WTC11 (cell line): ENCODE data around the gene ZSCAN5C. TPM values are rescaled to one million over a fixed set of nuclear protein-coding genes. Genes with fewer than 3 reads are reported as not detected.
A peak's percentile ranks its signal among the peaks of the same experiment; 100 is the strongest.

Experiments
- ARID4B ChIP-seq: sonication (generic); formaldehyde crosslinking; IDR thresholded peaks from 2 replicates; pipeline ENCODE4 v1.8.0; 2023; ENCODE audit warnings: missing genetic modification reagents, mild to moderate bottlenecking, borderline replicate concordance
- CREM ChIP-seq: sonication (generic); formaldehyde crosslinking; IDR thresholded peaks from 2 replicates; pipeline ENCODE4 v1.8.1; 2022; ENCODE audit warnings: mild to moderate bottlenecking, missing genetic modification reagents, moderate library complexity
- E2F1 ChIP-seq: sonication (generic); formaldehyde crosslinking; IDR thresholded peaks from 2 replicates; pipeline ENCODE4 v1.8.0; 2022; ENCODE audit warnings: mild to moderate bottlenecking, missing genetic modification reagents
- FOXK1 ChIP-seq: sonication (generic); formaldehyde crosslinking; IDR thresholded peaks from 2 replicates; pipeline ENCODE4 v1.8.0; 2022; ENCODE audit warnings: mild to moderate bottlenecking, moderate library complexity, missing genetic modification reagents
- HMGA2 ChIP-seq: fragments of 250-450 bp; sonication (Bioruptor Pico); IDR thresholded peaks from 2 replicates; pipeline ENCODE4 v1.4.0; 2021; ENCODE audit warnings: mild to moderate bottlenecking, moderate library complexity
- HMGXB4 ChIP-seq: sonication (generic); formaldehyde crosslinking; IDR thresholded peaks from 2 replicates; pipeline ENCODE4 v1.8.1; 2023; ENCODE audit warnings: mild to moderate bottlenecking, moderate library complexity, missing genetic modification reagents
- IRF2 ChIP-seq: sonication (generic); formaldehyde crosslinking; IDR thresholded peaks from 2 replicates; pipeline ENCODE4 v1.8.0; 2022; ENCODE audit warnings: low read depth, missing genetic modification reagents, borderline replicate concordance
- JAZF1 ChIP-seq: fragments of 250-450 bp; sonication (Bioruptor Pico); IDR thresholded peaks from 2 replicates; pipeline ENCODE4 v1.9.0; 2021; ENCODE audit warnings: moderate library complexity, mild to moderate bottlenecking, inconsistent platforms
- KAT7 ChIP-seq: sonication (generic); formaldehyde crosslinking; IDR thresholded peaks from 2 replicates; pipeline ENCODE4 v1.8.1; 2023; ENCODE audit warnings: missing genetic modification reagents, mild to moderate bottlenecking, borderline replicate concordance
- NR3C1 ChIP-seq: sonication (generic); formaldehyde crosslinking; conservative IDR thresholded peaks from 2 replicates; pipeline ENCODE4 v1.8.1; 2023; ENCODE audit warnings: low read depth, mild to moderate bottlenecking, missing genetic modification reagents
- OVOL2 ChIP-seq: fragments of 250-450 bp; sonication (Bioruptor Pico); IDR thresholded peaks from 2 replicates; pipeline ENCODE4 v1.9.0; 2021; ENCODE audit warnings: mild to moderate bottlenecking, borderline replicate concordance
- TCF7 ChIP-seq: sonication (generic); formaldehyde crosslinking; IDR thresholded peaks from 2 replicates; pipeline ENCODE4 v1.8.0; 2022; ENCODE audit warnings: mild to moderate bottlenecking, low read depth, missing genetic modification reagents, moderate library complexity
- TEAD1 ChIP-seq: sonication (generic); formaldehyde crosslinking; IDR thresholded peaks from 2 replicates; pipeline ENCODE4 v1.8.0; 2022; ENCODE audit warnings: mild to moderate bottlenecking, missing genetic modification reagents
- TEAD4 ChIP-seq: sonication (generic); formaldehyde crosslinking; IDR thresholded peaks from 2 replicates; pipeline ENCODE4 v1.8.0; 2022; ENCODE audit warnings: mild to moderate bottlenecking, missing genetic modification reagents
- ZBTB21 ChIP-seq: sonication (generic); formaldehyde crosslinking; IDR thresholded peaks from 2 replicates; pipeline ENCODE4 v1.8.1; 2023; ENCODE audit warnings: mild to moderate bottlenecking, missing genetic modification reagents, borderline replicate concordance
- ZNF121 ChIP-seq: sonication (generic); formaldehyde crosslinking; IDR thresholded peaks from 2 replicates; pipeline ENCODE4 v1.8.0; 2023; ENCODE audit warnings: missing genetic modification reagents
- ZNF396 ChIP-seq: fragments of 250-450 bp; sonication (Bioruptor Pico); IDR thresholded peaks from 2 replicates; pipeline ENCODE4 v1.8.0; 2021; ENCODE audit warnings: mild to moderate bottlenecking, moderate library complexity, borderline replicate concordance
- ZNF425 ChIP-seq: fragments of 250-450 bp; sonication (Bioruptor Pico); conservative IDR thresholded peaks from 2 replicates; pipeline ENCODE4 v1.9.0; 2021; ENCODE audit warnings: mild to moderate bottlenecking
- total RNA-seq: library from RNA; stranded (reverse); gene quantifications from 3 replicates; pipeline ENCODE4 v1.2.3, GENCODE V29; 2021
- TF ChIP-seq, protein P1 (sequence below): sonication (generic); formaldehyde crosslinking; IDR thresholded peaks from 2 replicates; pipeline ENCODE4 v1.8.0; 2022; ENCODE audit warnings: mild to moderate bottlenecking, missing genetic modification reagents
- TF ChIP-seq, protein P2 (sequence below): sonication (generic); formaldehyde crosslinking; conservative IDR thresholded peaks from 2 replicates; pipeline ENCODE4 v1.8.1; 2022; ENCODE audit warnings: mild to moderate bottlenecking, missing genetic modification reagents
- TF ChIP-seq, protein P3 (sequence below): sonication (generic); formaldehyde crosslinking; IDR thresholded peaks from 2 replicates; pipeline ENCODE4 v1.8.0; 2022; ENCODE audit warnings: mild to moderate bottlenecking, missing genetic modification reagents
- TF ChIP-seq, protein P4 (sequence below): fragments of 250-450 bp; sonication (Bioruptor Pico); IDR thresholded peaks from 2 replicates; pipeline ENCODE4 v2.1.2; 2022; ENCODE audit warnings: mild to moderate bottlenecking, moderate library complexity
- TF ChIP-seq, protein P5 (sequence below): sonication (generic); formaldehyde crosslinking; IDR thresholded peaks from 2 replicates; pipeline ENCODE4 v1.8.0; 2022; ENCODE audit warnings: mild to moderate bottlenecking, missing genetic modification reagents

Gene ZSCAN5C
- total RNA-seq, 1 experiment from 2014 or later = not detected

DNA sequence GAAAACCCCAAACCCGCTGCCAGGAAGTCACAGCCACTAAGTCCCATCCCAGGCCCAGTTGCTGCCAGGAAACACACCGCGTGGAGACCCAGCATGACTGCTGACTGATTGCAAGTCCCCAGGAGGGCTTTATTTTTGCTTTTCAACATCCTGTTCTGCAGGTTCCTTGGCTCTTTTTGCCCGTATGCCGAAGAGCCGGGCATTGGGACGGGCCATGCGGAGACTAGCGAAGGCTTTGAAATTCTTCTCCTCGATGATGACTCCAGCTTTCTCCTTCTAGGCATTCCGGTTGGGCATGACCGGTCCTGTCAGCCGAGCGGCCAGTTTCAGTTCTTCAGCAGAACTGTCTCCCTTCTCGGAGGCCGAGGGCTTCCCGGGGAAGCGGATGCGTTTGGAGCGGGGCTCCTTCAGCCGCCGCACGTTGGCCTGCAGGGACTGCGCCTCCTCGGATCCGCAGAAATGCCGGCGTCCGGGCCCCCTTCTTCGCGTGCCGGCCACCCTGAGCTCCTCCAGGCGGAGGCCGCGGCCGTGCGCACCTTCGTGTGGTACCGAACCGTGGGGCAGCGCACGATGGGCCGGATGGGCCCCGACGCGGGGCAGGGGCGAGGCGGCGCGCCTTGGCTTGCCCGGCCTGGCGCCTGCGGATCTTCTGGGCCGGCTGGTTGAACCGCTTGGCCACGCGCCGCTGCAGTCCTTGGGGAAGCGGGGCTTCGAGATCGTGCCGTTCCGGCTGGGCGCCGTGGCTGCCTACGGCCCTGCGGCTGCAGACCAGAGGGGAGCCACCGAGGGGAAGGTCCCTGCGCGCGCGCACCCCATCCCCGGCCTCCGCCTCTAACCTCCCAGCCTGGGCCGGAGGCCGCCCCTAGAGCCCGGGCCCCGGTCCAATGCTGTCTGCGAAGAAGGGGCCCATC lies 15.2 kb downstream of the ZSCAN5C start (continued):
- TF ChIP-seq ZNF425 (CRISPR knock-in tag) (no peak), OVOL2 (no peak), CREM (0 out of 2 replicates have a peak, but pooled peaks have one; percentile 19), KAT7 (CRISPR knock-in tag) (no peak), TCF7 (CRISPR knock-in tag) (no peak), NR3C1 (CRISPR knock-in tag) (no peak), HMGA2 (CRISPR knock-in tag) (no peak), ZNF396 (CRISPR knock-in tag) (no peak), FOXK1 (no peak), IRF2 (CRISPR knock-in tag) (no peak), HMGXB4 (CRISPR knock-in tag) (peak; percentile 66; the same call in 1 of the 2 replicates), TEAD4 (no peak), ZBTB21 (CRISPR knock-in tag) (no peak), E2F1 (CRISPR knock-in tag) (no peak), ARID4B (no peak), ZNF121 (CRISPR knock-in tag) (no peak), TEAD1 (CRISPR knock-in tag) (no peak), JAZF1 (CRISPR knock-in tag) (no peak)
- TF ChIP-seq, protein P1, sequence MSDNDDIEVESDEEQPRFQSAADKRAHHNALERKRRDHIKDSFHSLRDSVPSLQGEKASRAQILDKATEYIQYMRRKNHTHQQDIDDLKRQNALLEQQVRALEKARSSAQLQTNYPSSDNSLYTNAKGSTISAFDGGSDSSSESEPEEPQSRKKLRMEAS (CRISPR knock-in tag) = peak; percentile 72
- TF ChIP-seq, protein P2, sequence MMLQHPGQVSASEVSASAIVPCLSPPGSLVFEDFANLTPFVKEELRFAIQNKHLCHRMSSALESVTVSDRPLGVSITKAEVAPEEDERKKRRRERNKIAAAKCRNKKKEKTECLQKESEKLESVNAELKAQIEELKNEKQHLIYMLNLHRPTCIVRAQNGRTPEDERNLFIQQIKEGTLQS (CRISPR knock-in tag) = no peak
- TF ChIP-seq, protein P3, sequence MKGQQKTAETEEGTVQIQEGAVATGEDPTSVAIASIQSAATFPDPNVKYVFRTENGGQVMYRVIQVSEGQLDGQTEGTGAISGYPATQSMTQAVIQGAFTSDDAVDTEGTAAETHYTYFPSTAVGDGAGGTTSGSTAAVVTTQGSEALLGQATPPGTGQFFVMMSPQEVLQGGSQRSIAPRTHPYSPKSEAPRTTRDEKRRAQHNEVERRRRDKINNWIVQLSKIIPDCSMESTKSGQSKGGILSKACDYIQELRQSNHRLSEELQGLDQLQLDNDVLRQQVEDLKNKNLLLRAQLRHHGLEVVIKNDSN (CRISPR knock-in tag) = 0 out of 2 replicates have a peak, but pooled peaks have one; percentile 26
- TF ChIP-seq, protein P4, sequence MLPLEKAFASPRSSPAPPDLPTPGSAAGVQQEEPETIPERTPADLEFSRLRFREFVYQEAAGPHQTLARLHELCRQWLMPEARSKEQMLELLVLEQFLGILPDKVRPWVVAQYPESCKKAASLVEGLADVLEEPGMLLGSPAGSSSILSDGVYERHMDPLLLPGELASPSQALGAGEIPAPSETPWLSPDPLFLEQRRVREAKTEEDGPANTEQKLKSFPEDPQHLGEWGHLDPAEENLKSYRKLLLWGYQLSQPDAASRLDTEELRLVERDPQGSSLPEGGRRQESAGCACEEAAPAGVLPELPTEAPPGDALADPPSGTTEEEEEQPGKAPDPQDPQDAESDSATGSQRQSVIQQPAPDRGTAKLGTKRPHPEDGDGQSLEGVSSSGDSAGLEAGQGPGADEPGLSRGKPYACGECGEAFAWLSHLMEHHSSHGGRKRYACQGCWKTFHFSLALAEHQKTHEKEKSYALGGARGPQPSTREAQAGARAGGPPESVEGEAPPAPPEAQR (CRISPR knock-in tag) = no peak
- TF ChIP-seq, protein P5, sequence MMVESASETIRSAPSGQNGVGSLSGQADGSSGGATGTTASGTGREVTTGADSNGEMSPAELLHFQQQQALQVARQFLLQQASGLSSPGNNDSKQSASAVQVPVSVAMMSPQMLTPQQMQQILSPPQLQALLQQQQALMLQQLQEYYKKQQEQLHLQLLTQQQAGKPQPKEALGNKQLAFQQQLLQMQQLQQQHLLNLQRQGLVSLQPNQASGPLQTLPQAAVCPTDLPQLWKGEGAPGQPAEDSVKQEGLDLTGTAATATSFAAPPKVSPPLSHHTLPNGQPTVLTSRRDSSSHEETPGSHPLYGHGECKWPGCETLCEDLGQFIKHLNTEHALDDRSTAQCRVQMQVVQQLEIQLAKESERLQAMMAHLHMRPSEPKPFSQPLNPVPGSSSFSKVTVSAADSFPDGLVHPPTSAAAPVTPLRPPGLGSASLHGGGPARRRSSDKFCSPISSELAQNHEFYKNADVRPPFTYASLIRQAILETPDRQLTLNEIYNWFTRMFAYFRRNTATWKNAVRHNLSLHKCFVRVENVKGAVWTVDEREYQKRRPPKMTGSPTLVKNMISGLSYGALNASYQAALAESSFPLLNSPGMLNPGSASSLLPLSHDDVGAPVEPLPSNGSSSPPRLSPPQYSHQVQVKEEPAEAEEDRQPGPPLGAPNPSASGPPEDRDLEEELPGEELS (CRISPR knock-in tag) = peak; percentile 31; the same call in 1 of the 2 replicates
- TF ChIP-seq, all 79 proteins: peak for 13
